Stimulated activated CD8-positive, alpha-beta memory T cell treated with anti-CD3 and anti-CD28 coated beads, Interleukin-12 subunit alpha, Interleukin-12 subunit beta, amount 100 ng/mL, for 24 hours (primary cell): Measurements from ENCODE around the gene CEP112.

Source experiments
- DNase-seq: peaks from one replicate; pipeline ENCODE4 v3.0.0-alpha.2; 2020; ENCODE audit errors: extremely low read depth

Gene CEP112

GRCh38 chr17:65933290-65933689, 258.6 kb downstream of the CEP112 start:
- DNase-seq: no peak

GRCh38 chr17:65931246-65932149, 260.4 kb downstream of the CEP112 start:
- no peak for DNase-seq

- no peak for DNase-seq
These were observed 261.7 kb downstream of the CEP112 start for GRCh38 chr17:65930140-65930730.

- no peak for DNase-seq
These were observed 265.3 kb downstream of the CEP112 start for GRCh38 chr17:65926599-65926998.

GRCh38 chr17:65925606-65926307, 266.2 kb downstream of the CEP112 start:
- DNase-seq: no peak

GRCh38 chr17:65920996-65921395, 270.9 kb downstream of the CEP112 start:
- DNase-seq: no peak

- DNase-seq: no peak
These were observed 273.0 kb downstream of the CEP112 start for GRCh38 chr17:65918916-65919315.

GRCh38 chr17:65918500-65918899, 273.4 kb downstream of the CEP112 start:
- DNase-seq: no peak

- no peak for DNase-seq
These were observed 274.4 kb downstream of the CEP112 start for GRCh38 chr17:65917560-65917959.

- DNase-seq: no peak
These were observed 275.5 kb downstream of the CEP112 start for GRCh38 chr17:65916425-65916824.

GRCh38 chr17:65914784-65915342, 277.1 kb downstream of the CEP112 start:
- no peak for DNase-seq

GRCh38 chr17:65913326-65913850, 278.5 kb downstream of the CEP112 start:
- DNase-seq: no peak

- no peak for DNase-seq
These were observed 281.1 kb downstream of the CEP112 start for GRCh38 chr17:65910836-65911235.

GRCh38 chr17:65902831-65903522, 289.0 kb downstream of the CEP112 start:
- no peak for DNase-seq

GRCh38 chr17:65902155-65902554, 289.8 kb downstream of the CEP112 start:
- DNase-seq: no peak

GRCh38 chr17:65901394-65901793, 290.5 kb downstream of the CEP112 start:
- no peak for DNase-seq

GRCh38 chr17:65900216-65900615, 291.7 kb downstream of the CEP112 start:
- no peak for DNase-seq

GRCh38 chr17:65898651-65899050, 293.3 kb downstream of the CEP112 start:
- DNase-seq: no peak

GRCh38 chr17:65896889-65897288, 295.0 kb downstream of the CEP112 start:
- no peak for DNase-seq

GRCh38 chr17:65895969-65896368, 296.0 kb downstream of the CEP112 start:
- no peak for DNase-seq

- DNase-seq: no peak
These were observed 298.1 kb downstream of the CEP112 start for GRCh38 chr17:65893692-65894279.
